GM18951 (cell line): ENCODE results near the gene TIFAB.

Experiments used
- POLR2A ChIP-seq: IDR thresholded peaks from 4 replicates; pipeline ENCODE4 v1.6.1; 2011; ENCODE audit warnings: mild to moderate bottlenecking; ENCODE audit not compliant: insufficient read length, insufficient read depth; ENCODE audit errors: extremely low read depth
- in situ Hi-C: fragments of 300-500 bp; cut with MboI; formaldehyde crosslinking; loops from one replicate; pipeline ENCODE4 v1.12.0; 2022; ENCODE audit warnings: low sequenced_read_pairs, mixed read lengths, inconsistent platforms; ENCODE audit not compliant: unreplicated experiment

TIFAB gene

DNA sequence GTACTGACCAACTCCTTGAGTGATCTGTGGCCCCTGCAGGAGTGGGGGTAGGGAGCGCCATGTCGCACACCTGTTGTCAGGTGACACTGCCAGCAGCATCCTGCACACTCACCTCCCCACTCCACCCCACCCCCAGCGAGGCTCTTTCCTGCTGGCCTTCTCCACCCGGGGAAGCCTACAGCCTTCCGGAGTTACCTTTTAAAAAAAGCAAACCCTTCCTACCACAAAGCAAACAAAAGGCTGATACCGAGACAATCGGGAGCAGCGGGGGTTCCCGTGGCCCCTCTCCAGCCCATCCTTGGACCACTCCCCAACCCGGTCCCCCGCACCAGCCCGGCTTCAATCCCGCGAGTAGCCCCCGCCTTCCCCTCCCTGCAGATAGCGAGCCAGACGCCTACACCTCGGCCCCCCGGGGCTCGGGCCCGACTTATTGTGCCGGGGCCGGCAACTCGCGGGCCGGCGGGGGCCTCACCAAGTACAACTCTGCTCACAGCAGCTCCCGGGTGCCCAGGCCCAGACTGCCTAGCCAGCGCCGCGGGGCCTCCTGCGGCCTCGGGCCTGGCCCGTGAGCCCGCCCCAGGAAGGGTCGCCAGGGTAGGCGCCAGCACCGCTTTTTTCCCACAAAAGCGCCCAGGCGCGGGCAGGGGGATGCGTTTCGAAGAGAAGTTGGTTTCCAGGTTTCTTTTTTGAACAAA, 53.8 kb downstream of the TIFAB start:
- in situ Hi-C loops, result no loop called here
- TF ChIP-seq POLR2A, result no peak
